Brain microvascular endothelial cell (primary cell): ENCODE measurements around the gene GAREM1.
A peak's percentile ranks its signal among the peaks of the same experiment; 100 is the strongest.

Experiments
- DNase-seq: peaks from one replicate; pipeline ENCODE4 v3.0.0-alpha.2; 2020
- H3K27ac ChIP-seq: fragments of 250-450 bp; sonication (Bioruptor Pico); 2 replicates; pipeline ENCODE4 v1.5.1; 2020; ENCODE audit warnings: mild to moderate bottlenecking, moderate library complexity
- H3K27me3 ChIP-seq: fragments of 250-450 bp; sonication (Bioruptor Pico); replicated peaks from 2 replicates; pipeline ENCODE4 v1.5.1; 2020; ENCODE audit warnings: mild to moderate bottlenecking
- H3K36me3 ChIP-seq: fragments of 250-450 bp; sonication (Bioruptor Pico); replicated peaks from 2 replicates; pipeline ENCODE4 v1.5.1; 2020; ENCODE audit warnings: mild to moderate bottlenecking
- H3K4me3 ChIP-seq: 2 replicates; pipeline ENCODE4 v1.5.1; 2011; ENCODE audit warnings: low read depth, mild to moderate bottlenecking, control low read depth, low read length, moderate library complexity
- in situ Hi-C: cut with HindIII; loops from 2 replicates; pipeline ENCODE4 v1.10.0; 2017; ENCODE audit warnings: low sequenced_read_pairs, low pct_ligation_motif_present
- TF ChIP-seq, protein P1 (sequence below): IDR thresholded peaks from 2 replicates; pipeline ENCODE4 v1.5.1; 2011; ENCODE audit warnings: low read depth, mild to moderate bottlenecking, moderate library complexity, low read length, control low read depth, inconsistent platforms; ENCODE audit errors: missing control alignments

The GAREM1 gene

GRCh38 chr18:32319084-32319483, 151.6 kb downstream of the GAREM1 start:
- DNase-seq: no peak
- in situ Hi-C loops: no loop called here

DNA sequence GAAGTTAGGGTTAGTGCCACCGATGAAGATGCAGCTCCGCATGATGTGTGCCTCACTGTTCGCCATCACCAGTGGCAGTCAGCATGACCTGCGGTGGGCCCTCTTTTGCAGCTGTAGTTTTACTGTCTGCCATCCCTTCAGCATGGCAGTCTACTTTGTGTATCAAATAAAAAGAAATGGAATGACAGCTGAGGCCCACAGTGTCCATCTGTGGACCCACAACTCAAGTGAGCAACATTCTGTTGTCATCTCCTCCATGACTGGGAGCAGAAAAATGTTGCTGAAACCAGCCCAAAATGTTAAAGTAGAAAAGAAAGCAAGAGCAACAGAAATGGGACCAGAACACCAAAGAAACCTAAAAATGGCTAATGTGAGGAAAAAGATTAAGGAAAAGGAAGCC, 152.1 kb downstream of the GAREM1 start:
- in situ Hi-C loops: no loop called here

More at GRCh38 chr18:32319084-32319483, 151.6 kb downstream of the GAREM1 start:
- Histone ChIP-seq H3K4me3 (no peak overlapping the region), H3K36me3 (no peaks in the 10 kb centered on the region), H3K27me3 (no peaks in the 10 kb centered on the region), H3K27ac (no peak overlapping the region)
- TF ChIP-seq, protein P1, sequence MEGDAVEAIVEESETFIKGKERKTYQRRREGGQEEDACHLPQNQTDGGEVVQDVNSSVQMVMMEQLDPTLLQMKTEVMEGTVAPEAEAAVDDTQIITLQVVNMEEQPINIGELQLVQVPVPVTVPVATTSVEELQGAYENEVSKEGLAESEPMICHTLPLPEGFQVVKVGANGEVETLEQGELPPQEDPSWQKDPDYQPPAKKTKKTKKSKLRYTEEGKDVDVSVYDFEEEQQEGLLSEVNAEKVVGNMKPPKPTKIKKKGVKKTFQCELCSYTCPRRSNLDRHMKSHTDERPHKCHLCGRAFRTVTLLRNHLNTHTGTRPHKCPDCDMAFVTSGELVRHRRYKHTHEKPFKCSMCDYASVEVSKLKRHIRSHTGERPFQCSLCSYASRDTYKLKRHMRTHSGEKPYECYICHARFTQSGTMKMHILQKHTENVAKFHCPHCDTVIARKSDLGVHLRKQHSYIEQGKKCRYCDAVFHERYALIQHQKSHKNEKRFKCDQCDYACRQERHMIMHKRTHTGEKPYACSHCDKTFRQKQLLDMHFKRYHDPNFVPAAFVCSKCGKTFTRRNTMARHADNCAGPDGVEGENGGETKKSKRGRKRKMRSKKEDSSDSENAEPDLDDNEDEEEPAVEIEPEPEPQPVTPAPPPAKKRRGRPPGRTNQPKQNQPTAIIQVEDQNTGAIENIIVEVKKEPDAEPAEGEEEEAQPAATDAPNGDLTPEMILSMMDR: no peak

DNA sequence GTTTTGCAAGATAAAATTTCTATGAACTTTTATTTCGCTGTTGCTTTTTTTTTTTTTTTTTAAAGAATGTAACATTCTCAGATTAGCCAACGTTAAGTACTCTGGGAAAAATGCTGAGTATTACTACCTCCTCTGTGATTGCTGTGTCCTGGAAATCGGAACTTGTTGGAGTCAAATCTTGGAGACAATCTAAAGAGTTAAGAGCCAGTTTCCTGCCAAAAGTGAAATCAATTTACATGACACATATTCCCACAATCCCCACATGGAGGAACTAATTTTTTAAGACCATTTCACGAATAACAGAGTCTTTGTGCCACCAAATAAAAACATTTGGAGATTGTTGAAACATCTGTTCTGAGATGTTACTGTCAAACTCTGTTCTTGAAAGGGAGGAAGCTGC, 153.0 kb downstream of the GAREM1 start:
- no peak overlapping the region for H3K4me3 ChIP-seq
- H3K36me3 ChIP-seq: no peaks in the 10 kb centered on the region
- peak overlapping the region; percentile 83 for H3K27ac ChIP-seq
- no peaks in the 10 kb centered on the region for H3K27me3 ChIP-seq
- in situ Hi-C loops: no loop called here
- TF ChIP-seq, protein P1: no peak
- peak; percentile 43 for DNase-seq

More for the DNA sequence above, 152.1 kb downstream of the GAREM1 start:
- Histone ChIP-seq H3K27ac (no peak overlapping the region), H3K36me3 (no peaks in the 10 kb centered on the region), H3K27me3 (no peaks in the 10 kb centered on the region), H3K4me3 (no peak overlapping the region)
- TF ChIP-seq, protein P1: no peak
- no peak for DNase-seq

DNA sequence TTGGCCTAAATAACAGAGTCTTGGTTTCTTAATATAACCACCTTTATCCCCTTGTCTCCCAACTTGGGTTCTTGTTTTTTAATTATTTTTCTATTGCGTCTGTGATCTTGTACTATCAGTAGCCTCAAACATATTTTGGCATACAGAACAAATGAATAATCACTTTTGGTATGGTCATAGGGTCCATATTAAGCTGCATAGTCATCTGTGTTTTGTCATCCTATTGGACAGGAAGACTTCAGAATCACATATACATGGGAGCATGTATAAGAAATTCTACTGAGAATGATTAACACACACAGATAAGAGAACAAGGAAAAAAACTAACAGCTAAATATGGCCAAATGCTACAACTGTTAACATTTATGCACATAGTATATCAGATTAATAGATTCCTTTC, 154.8 kb downstream of the GAREM1 start:
- no peak overlapping the region for H3K4me3 ChIP-seq
- peak; percentile 54 for DNase-seq
- H3K27ac ChIP-seq: peak overlapping the region; percentile 83
- H3K27me3 ChIP-seq: no peaks in the 10 kb centered on the region
- TF ChIP-seq, protein P1: no peak
- in situ Hi-C loops: no loop called here
- H3K36me3 ChIP-seq: no peaks in the 10 kb centered on the region

- in situ Hi-C loops: no loop called here
- TF ChIP-seq, protein P1: no peak
- Histone ChIP-seq H3K4me3 (no peak overlapping the region), H3K27ac (no peak overlapping the region), H3K36me3 (no peaks in the 10 kb centered on the region), H3K27me3 (no peaks in the 10 kb centered on the region)
- no peak for DNase-seq
Measured at GRCh38 chr18:32310774-32311173, 159.9 kb downstream of the GAREM1 start.

DNA sequence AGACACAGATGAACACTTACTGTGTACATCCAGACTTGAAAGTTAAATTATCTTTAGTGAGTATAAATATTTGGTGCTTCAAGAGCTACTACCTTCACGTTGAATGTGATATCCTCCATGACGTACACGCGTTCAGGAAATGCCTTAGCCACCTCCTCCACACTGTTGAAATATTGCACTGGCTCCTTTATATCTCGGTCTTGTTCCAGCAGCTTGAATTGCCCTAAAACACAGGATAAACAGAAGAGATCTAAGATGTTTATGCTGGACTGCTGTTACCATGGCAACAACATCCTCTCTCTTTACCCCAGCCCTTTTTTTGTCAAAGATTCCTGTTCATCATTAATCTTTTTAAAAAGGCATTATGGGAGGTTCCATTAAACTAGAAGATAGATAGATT, 160.6 kb downstream of the GAREM1 start:
- TF ChIP-seq, protein P1: no peak
- in situ Hi-C loops: no loop called here
- H3K4me3 ChIP-seq: no peak overlapping the region
- H3K27me3 ChIP-seq: no peaks in the 10 kb centered on the region
- DNase-seq: peak; percentile 58
- no peaks in the 10 kb centered on the region for H3K36me3 ChIP-seq
- H3K27ac ChIP-seq: peak overlapping the region; percentile 26
